GM10248 (cell line): ENCODE data around the gene KCNJ10.
A peak's percentile ranks its signal among the peaks of the same experiment; 100 is the strongest.

Experiments used
- CTCF ChIA-PET: fragments of 300-600 bp; sonication (Branson Sonifier 250); formaldehyde crosslinking; extraction: SDS; loops from one replicate; lab custom pipeline; 2021; ENCODE audit warnings: antibody characterized with exemption; lab: Yijun Ruan, JAX
- POLR2A ChIA-PET: fragments of 350-650 bp; sonication (Branson Sonifier 250); formaldehyde crosslinking; extraction: SDS; loops from one replicate; lab custom pipeline; 2020; ENCODE audit warnings: antibody characterized with exemption; lab: Yijun Ruan, JAX
- DNase-seq: peaks from one replicate; pipeline ENCODE4 v3.0.0; 2012; ENCODE audit errors: extremely low spot score
- CTCF ChIP-seq: IDR thresholded peaks from 2 replicates; pipeline ENCODE4 v1.5.1; 2012; ENCODE audit warnings: mild to moderate bottlenecking, low read depth; ENCODE audit errors: extremely low read depth, missing control alignments, control extremely low read depth

KCNJ10 gene

GRCh38 chr1:160087118-160087662 lies 17.2 kb upstream of the KCNJ10 start:
- no peak for TF ChIP-seq CTCF
- ChIA-PET POLR2A (no interaction called here), CTCF (interaction anchor here (0.6 to 30.0 kb wide), 12 partner anchors 9 to 311 kb away, joined by 3 to 983 read pairs (median 8); partner anchors contain the start of genes IGSF8, KCNJ10 and KCNJ9)
- no peak for DNase-seq

GRCh38 chr1:160086456-160086892 lies 16.5 kb upstream of the KCNJ10 start:
- DNase-seq = no peak
- POLR2A ChIA-PET = no interaction called here
- no peak for TF ChIP-seq CTCF
- CTCF ChIA-PET = interaction anchor here (0.6 to 30.0 kb wide), 19 partner anchors 10 to 325 kb away, joined by 3 to 983 read pairs (median 5); partner anchors contain the start of genes IGSF8, KCNJ10 and KCNJ9

GRCh38 chr1:160085686-160086455 lies 15.9 kb upstream of the KCNJ10 start:
- CTCF ChIA-PET = interaction anchor here (0.6 to 30.0 kb wide), 33 partner anchors 11 to 752 kb away, joined by 3 to 983 read pairs (median 5); partner anchors contain the start of genes IGSF8, KCNJ10, KCNJ9 and PEX19
- POLR2A ChIA-PET = no interaction called here
- TF ChIP-seq CTCF = peak; percentile 71
- DNase-seq = peak; percentile 89

GRCh38 chr1:160084771-160085321 lies 14.9 kb upstream of the KCNJ10 start:
- TF ChIP-seq CTCF = no peak
- DNase-seq = no peak
- POLR2A ChIA-PET = no interaction called here
- CTCF ChIA-PET = interaction anchor here (0.8 to 30.0 kb wide), 24 partner anchors 12 to 294 kb away, joined by 3 to 983 read pairs (median 5); partner anchors contain the start of genes IGSF8, KCNJ10 and KCNJ9

GRCh38 chr1:160083968-160084770 lies 14.2 kb upstream of the KCNJ10 start:
- CTCF ChIA-PET = interaction anchor here (1.1 to 45.2 kb wide), 15 partner anchors 1 to 295 kb away, joined by 3 to 983 read pairs (median 6); partner anchors contain the start of genes IGSF8, KCNJ10 and KCNJ9
- POLR2A ChIA-PET = no interaction called here
- TF ChIP-seq CTCF = peak; percentile 93
- peak; percentile 85 for DNase-seq

- DNase-seq = no peak
- TF ChIP-seq CTCF = no peak
- POLR2A ChIA-PET = no interaction called here
- CTCF ChIA-PET = interaction anchor here (1.0 to 45.2 kb wide), 5 partner anchors 2 to 169 kb away, joined by 3 to 983 read pairs (median 4); partner anchors contain the start of genes IGSF8, KCNJ10 and KCNJ9
These were observed 13.0 kb upstream of the KCNJ10 start for GRCh38 chr1:160082926-160083325.
